ENCODE data around the gene OR2A12. TPM values are rescaled to one million over a fixed set of nuclear protein-coding genes. Genes with fewer than 3 reads are reported as not detected.

Gene OR2A12
- total RNA-seq, 2 experiments from 2014 or later: not detected

- no peak for ATAC-seq
- Mint-ChIP-seq H3K27ac (no peak overlapping the region), H3K27me3 (peaks cover 1% of the 10 kb centered on the region), H3K36me3 (ENCODE audit: low read depth) (peaks cover 2% of the 10 kb centered on the region), H3K4me1 (ENCODE audit: low read depth) (no peaks in the 10 kb centered on the region), H3K4me3 (no peak overlapping the region), H3K9me3 (peaks cover 2% of the 10 kb centered on the region)
- POLR2A ChIA-PET: no interaction called here
- TF ChIP-seq, protein P1, sequence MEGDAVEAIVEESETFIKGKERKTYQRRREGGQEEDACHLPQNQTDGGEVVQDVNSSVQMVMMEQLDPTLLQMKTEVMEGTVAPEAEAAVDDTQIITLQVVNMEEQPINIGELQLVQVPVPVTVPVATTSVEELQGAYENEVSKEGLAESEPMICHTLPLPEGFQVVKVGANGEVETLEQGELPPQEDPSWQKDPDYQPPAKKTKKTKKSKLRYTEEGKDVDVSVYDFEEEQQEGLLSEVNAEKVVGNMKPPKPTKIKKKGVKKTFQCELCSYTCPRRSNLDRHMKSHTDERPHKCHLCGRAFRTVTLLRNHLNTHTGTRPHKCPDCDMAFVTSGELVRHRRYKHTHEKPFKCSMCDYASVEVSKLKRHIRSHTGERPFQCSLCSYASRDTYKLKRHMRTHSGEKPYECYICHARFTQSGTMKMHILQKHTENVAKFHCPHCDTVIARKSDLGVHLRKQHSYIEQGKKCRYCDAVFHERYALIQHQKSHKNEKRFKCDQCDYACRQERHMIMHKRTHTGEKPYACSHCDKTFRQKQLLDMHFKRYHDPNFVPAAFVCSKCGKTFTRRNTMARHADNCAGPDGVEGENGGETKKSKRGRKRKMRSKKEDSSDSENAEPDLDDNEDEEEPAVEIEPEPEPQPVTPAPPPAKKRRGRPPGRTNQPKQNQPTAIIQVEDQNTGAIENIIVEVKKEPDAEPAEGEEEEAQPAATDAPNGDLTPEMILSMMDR (IDR thresholded peaks at IDR 0.05): no peak
- no peak for DNase-seq
- intact Hi-C loops (cut with micrococcal nuclease): no loop called here
- CTCF ChIA-PET: interaction anchor here (1.3 kb wide), 1 partner anchor 14 kb away, joined by 9 read pairs; no protein-coding TSS in a partner anchor
Measured at GRCh38 chr7:144142187-144142586, 56.1 kb downstream of the OR2A12 start.

GRCh38 chr7:144144426-144144825 lies 58.3 kb downstream of the OR2A12 start:
- Mint-ChIP-seq H3K4me3 (no peak overlapping the region), H3K36me3 (ENCODE audit: low read depth) (peaks cover 5% of the 10 kb centered on the region), H3K9me3 (peaks cover 18% of the 10 kb centered on the region), H3K27me3 (peaks cover 3% of the 10 kb centered on the region), H3K4me1 (ENCODE audit: low read depth) (no peaks in the 10 kb centered on the region), H3K27ac (no peak overlapping the region)
- DNase-seq: no peak
- TF ChIP-seq, protein P1 (IDR thresholded peaks at IDR 0.05): no peak
- POLR2A ChIA-PET: no interaction called here
- intact Hi-C loops (cut with micrococcal nuclease): no loop called here
- CTCF ChIA-PET: interaction anchor here (0.9 kb wide), 1 partner anchor 16 kb away, joined by 3 read pairs; no protein-coding TSS in a partner anchor
- no peak for ATAC-seq

- TF ChIP-seq, protein P1 (IDR thresholded peaks at IDR 0.05): no peak
- H3K36me3 Mint-ChIP-seq (ENCODE audit: low read depth): peaks cover 6% of the 10 kb centered on the region
- peaks cover 11% of the 10 kb centered on the region for H3K27me3 Mint-ChIP-seq
- no peak overlapping the region for H3K4me3 Mint-ChIP-seq
- no peak overlapping the region for H3K27ac Mint-ChIP-seq
- no peaks in the 10 kb centered on the region for H3K4me1 Mint-ChIP-seq (ENCODE audit: low read depth)
- POLR2A ChIA-PET: no interaction called here
- no peak for ATAC-seq
- CTCF ChIA-PET: interaction anchor here (1.7 kb wide), 1 partner anchor 20 kb away, joined by 6 read pairs; no protein-coding TSS in a partner anchor
- intact Hi-C loops (cut with micrococcal nuclease): no loop called here
- no peak for DNase-seq
- H3K9me3 Mint-ChIP-seq: peaks cover 22% of the 10 kb centered on the region
Measured at GRCh38 chr7:144148224-144148827, 62.2 kb downstream of the OR2A12 start.

Other genes starting within 250 kb of the OR2A12 start
- 10 to 100 TPM; 13.8 to 14.7 TPM for gene TCAF1, start 184.1 kb upstream of the OR2A12 start, total RNA-seq
- not detected for gene OR2F2, start 151.0 kb upstream of the OR2A12 start, total RNA-seq
- not detected for gene OR2F1, start 131.4 kb upstream of the OR2A12 start, total RNA-seq
- gene OR6B1, start 86.0 kb upstream of the OR2A12 start, total RNA-seq: not detected
- gene OR2A5, start 37.3 kb upstream of the OR2A12 start, total RNA-seq: not detected
- not detected for gene OR2A25, start 16.5 kb upstream of the OR2A12 start, total RNA-seq
- not detected for gene OR2A2, start 23.3 kb downstream of the OR2A12 start, total RNA-seq
- gene OR2A14, start 36.9 kb downstream of the OR2A12 start, total RNA-seq: not detected
- gene CTAGE4, start 97.2 kb downstream of the OR2A12 start, total RNA-seq: 1 to 10 TPM in 1 of 2 experiments, under 1 TPM in 1; 0.87 to 1.6 TPM
- gene ARHGEF35, start 109.6 kb downstream of the OR2A12 start, total RNA-seq: 1 to 10 TPM; 2.3 to 2.8 TPM
- gene OR2A42, start 153.3 kb downstream of the OR2A12 start, total RNA-seq: not detected
- 1 to 10 TPM; 2.0 to 2.1 TPM for gene OR2A7, start 178.5 kb downstream of the OR2A12 start, total RNA-seq
- under 1 TPM; 0.25 to 0.85 TPM for gene CTAGE8, start 183.0 kb downstream of the OR2A12 start, total RNA-seq
- not detected for gene OR2A1, start 226.1 kb downstream of the OR2A12 start, total RNA-seq